DND-41 (cell line): Measurements from ENCODE around the gene MYO5A.
"Not testable (repeated sequence)": the region's sequence is repeated elsewhere in the genome, so short reads cannot be mapped to it uniquely, and the experiment has no call there.

Experiments used
- ATAC-seq: fragments of 200-7000 bp; cut with Tn5 transposase; 3 replicates; pipeline ENCODE4 v1.9.1; 2021; ENCODE audit warnings: low read depth; ENCODE audit not compliant: insufficient read depth
- DNase-seq: peaks from one replicate; pipeline ENCODE4 v3.0.0-alpha.2; 2020
- H2AFZ ChIP-seq: 2 replicates; pipeline ENCODE4 v1.6.0; 2012; ENCODE audit warnings: low read depth, low read length
- H3K27ac ChIP-seq: 2 replicates; pipeline ENCODE4 v1.5.1; 2012; ENCODE audit warnings: low read length, inconsistent platforms
- H3K27me3 ChIP-seq: fragments of 200-600 bp; sonication (generic); 2 replicates; pipeline ENCODE4 v1.6.0; 2012; ENCODE audit warnings: low read length, mild to moderate bottlenecking, inconsistent platforms; ENCODE audit not compliant: insufficient read depth, poor library complexity
- H3K36me3 ChIP-seq: 2 replicates; pipeline ENCODE4 v1.5.1; 2012; ENCODE audit warnings: low read length, inconsistent platforms; ENCODE audit not compliant: insufficient read depth
- H3K4me1 ChIP-seq: 2 replicates; pipeline ENCODE4 v1.5.1; 2012; ENCODE audit warnings: mild to moderate bottlenecking, low read length; ENCODE audit not compliant: insufficient read depth
- H3K4me2 ChIP-seq: 2 replicates; pipeline ENCODE4 v1.6.0; 2012; ENCODE audit warnings: mild to moderate bottlenecking, moderate library complexity, low read length, inconsistent platforms; ENCODE audit not compliant: insufficient read depth
- H3K4me3 ChIP-seq, 2 experiments: fragments of 200-600 bp in 1 of 2; shearing (Covaris generic) in 1 of 2; 2 replicates each; pipeline ENCODE4 v1.5.1; 2012 to 2016; ENCODE audit warnings: inconsistent platforms in 2 of 2, low read length in 2 of 2, mild to moderate bottlenecking in 2 of 2, low read depth in 1 of 2, moderate library complexity in 1 of 2
- H3K79me2 ChIP-seq: 2 replicates; pipeline ENCODE4 v1.6.0; 2012; ENCODE audit warnings: low read length, inconsistent platforms; ENCODE audit not compliant: insufficient read depth
- H3K9ac ChIP-seq: 2 replicates; pipeline ENCODE4 v1.6.0; 2012; ENCODE audit warnings: low read depth, mild to moderate bottlenecking, inconsistent platforms, low read length, moderate library complexity
- H3K9me3 ChIP-seq: 2 replicates; pipeline ENCODE4 v1.5.1; 2012; ENCODE audit warnings: low read length, moderate library complexity, mild to moderate bottlenecking, inconsistent platforms; ENCODE audit not compliant: insufficient read depth, severe bottlenecking
- H4K20me1 ChIP-seq: 2 replicates; pipeline ENCODE4 v1.6.0; 2012; ENCODE audit warnings: low read length; ENCODE audit not compliant: insufficient read depth
- EZH2 ChIP-seq: IDR thresholded peaks from 3 replicates; pipeline ENCODE4 v1.6.1; 2012; ENCODE audit warnings: borderline replicate concordance, low read depth, mild to moderate bottlenecking, moderate library complexity, low read length, inconsistent platforms; ENCODE audit not compliant: severe bottlenecking
- TF ChIP-seq, protein P1 (sequence below): IDR thresholded peaks from 2 replicates; pipeline ENCODE4 v1.5.1; 2012; ENCODE audit warnings: borderline replicate concordance, low read length, moderate library complexity, mild to moderate bottlenecking; ENCODE audit not compliant: poor library complexity, severe bottlenecking; ENCODE audit errors: extremely low read depth

Gene MYO5A

GRCh38 chr15:52441841-52442240 is 86.8 kb downstream of the MYO5A start:
- Histone ChIP-seq H3K4me3 (no peak overlapping the region), H2AFZ (no peak overlapping the region), H3K79me2 (peaks cover 2% of the 10 kb centered on the region; the same call in 1 of the 2 replicates), H3K9me3 (no peaks in the 10 kb centered on the region), H4K20me1 (peaks cover 3% of the 10 kb centered on the region; the same call in 1 of the 2 replicates), H3K27me3 (no peaks in the 10 kb centered on the region), H3K4me2 (no peak overlapping the region), H3K4me1 (no peaks in the 10 kb centered on the region), H3K27ac (no peak overlapping the region), H3K9ac (no peak overlapping the region), H3K36me3 (no peaks in the 10 kb centered on the region)
- DNase-seq (no peak), ATAC-seq (no peak)
- TF ChIP-seq, protein P1, sequence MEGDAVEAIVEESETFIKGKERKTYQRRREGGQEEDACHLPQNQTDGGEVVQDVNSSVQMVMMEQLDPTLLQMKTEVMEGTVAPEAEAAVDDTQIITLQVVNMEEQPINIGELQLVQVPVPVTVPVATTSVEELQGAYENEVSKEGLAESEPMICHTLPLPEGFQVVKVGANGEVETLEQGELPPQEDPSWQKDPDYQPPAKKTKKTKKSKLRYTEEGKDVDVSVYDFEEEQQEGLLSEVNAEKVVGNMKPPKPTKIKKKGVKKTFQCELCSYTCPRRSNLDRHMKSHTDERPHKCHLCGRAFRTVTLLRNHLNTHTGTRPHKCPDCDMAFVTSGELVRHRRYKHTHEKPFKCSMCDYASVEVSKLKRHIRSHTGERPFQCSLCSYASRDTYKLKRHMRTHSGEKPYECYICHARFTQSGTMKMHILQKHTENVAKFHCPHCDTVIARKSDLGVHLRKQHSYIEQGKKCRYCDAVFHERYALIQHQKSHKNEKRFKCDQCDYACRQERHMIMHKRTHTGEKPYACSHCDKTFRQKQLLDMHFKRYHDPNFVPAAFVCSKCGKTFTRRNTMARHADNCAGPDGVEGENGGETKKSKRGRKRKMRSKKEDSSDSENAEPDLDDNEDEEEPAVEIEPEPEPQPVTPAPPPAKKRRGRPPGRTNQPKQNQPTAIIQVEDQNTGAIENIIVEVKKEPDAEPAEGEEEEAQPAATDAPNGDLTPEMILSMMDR: no peak
- no peak for TF ChIP-seq EZH2

GRCh38 chr15:52440946-52441345 is 87.7 kb downstream of the MYO5A start:
- DNase-seq: no peak
- Histone ChIP-seq H3K4me1 (no peaks in the 10 kb centered on the region), H3K9me3 (no peaks in the 10 kb centered on the region), H4K20me1 (peaks cover 3% of the 10 kb centered on the region; the same call in 1 of the 2 replicates), H3K27me3 (no peaks in the 10 kb centered on the region), H3K9ac (no peak overlapping the region), H3K4me2 (no peak overlapping the region), H3K27ac (no peak overlapping the region), H3K4me3 (no peak overlapping the region), H3K36me3 (no peaks in the 10 kb centered on the region), H2AFZ (no peak overlapping the region), H3K79me2 (peaks cover 2% of the 10 kb centered on the region; the same call in 1 of the 2 replicates)
- no peak for TF ChIP-seq EZH2
- TF ChIP-seq, protein P1: no peak
- ATAC-seq: no peak

GRCh38 chr15:52440414-52440813 is 88.3 kb downstream of the MYO5A start:
- Histone ChIP-seq H3K9me3 (no peaks in the 10 kb centered on the region), H3K79me2 (peaks cover 2% of the 10 kb centered on the region; the same call in 1 of the 2 replicates), H3K9ac (no peak overlapping the region), H4K20me1 (peaks cover 3% of the 10 kb centered on the region; the same call in 1 of the 2 replicates), H3K4me3 (no peak overlapping the region), H3K27me3 (no peaks in the 10 kb centered on the region), H3K4me2 (no peak overlapping the region), H3K27ac (no peak overlapping the region), H3K4me1 (no peaks in the 10 kb centered on the region), H2AFZ (no peak overlapping the region), H3K36me3 (no peaks in the 10 kb centered on the region)
- DNase-seq (no peak), ATAC-seq (no peak)
- TF ChIP-seq, protein P1: no peak
- TF ChIP-seq EZH2: no peak

DNA sequence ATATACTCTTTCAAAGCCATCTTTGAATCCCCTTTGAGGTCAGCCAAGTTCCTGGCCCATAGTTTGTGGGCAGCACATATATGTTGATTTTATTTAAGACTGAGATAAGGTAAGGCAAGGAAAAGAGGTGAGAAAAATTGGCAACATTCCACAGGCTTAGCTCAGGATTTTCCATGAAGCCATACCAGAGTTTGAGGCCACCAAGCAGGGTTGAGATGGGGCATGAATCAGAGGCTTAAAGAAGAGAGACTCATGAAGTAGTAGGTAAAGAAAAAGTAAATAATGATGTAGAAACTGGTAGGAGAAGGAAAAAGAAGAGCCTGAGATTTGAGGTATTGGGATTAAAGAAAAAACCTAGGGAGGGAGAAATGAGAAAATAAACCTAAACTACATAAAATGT is 89.2 kb downstream of the MYO5A start:
- no peak for ATAC-seq
- peaks cover 2% of the 10 kb centered on the region; the same call in 1 of the 2 replicates for H3K79me2 ChIP-seq

GRCh38 chr15:52439042-52439441 is 89.6 kb downstream of the MYO5A start:
- not testable (repeated sequence) for H3K9ac ChIP-seq, H3K4me1 ChIP-seq, H3K27ac ChIP-seq, H4K20me1 ChIP-seq, DNase-seq, H3K4me3 ChIP-seq, H3K4me2 ChIP-seq, H3K79me2 ChIP-seq, H3K36me3 ChIP-seq, H2AFZ ChIP-seq, H3K27me3 ChIP-seq, ATAC-seq, H3K9me3 ChIP-seq

More for the DNA sequence above, 89.2 kb downstream of the MYO5A start:
- H2AFZ ChIP-seq: no peak overlapping the region
- H3K4me2 ChIP-seq: no peak overlapping the region
- no peak overlapping the region for H3K4me3 ChIP-seq
- no peak for DNase-seq
- no peaks in the 10 kb centered on the region for H3K9me3 ChIP-seq
- peaks cover 3% of the 10 kb centered on the region; the same call in 1 of the 2 replicates for H4K20me1 ChIP-seq
- no peak overlapping the region for H3K9ac ChIP-seq
- no peaks in the 10 kb centered on the region for H3K27me3 ChIP-seq
- H3K27ac ChIP-seq: no peak overlapping the region
- no peaks in the 10 kb centered on the region for H3K4me1 ChIP-seq
- H3K36me3 ChIP-seq: no peaks in the 10 kb centered on the region
- TF ChIP-seq, protein P1: no peak
- no peak for TF ChIP-seq EZH2
